ENCODE data around the gene RPS6KB2. TPM values are rescaled to one million over a fixed set of nuclear protein-coding genes. Genes with fewer than 3 reads are reported as not detected.

The RPS6KB2 gene
- polyA plus RNA-seq, 1 donor from 2014 or later: 92.8 TPM

GRCh38 chr11:67439321-67440228, 11.3 kb downstream of the RPS6KB2 start:
- H4K20me1 ChIP-seq (ENCODE audit: insufficient read depth): no peaks in the 10 kb centered on the region
- no peaks in the 10 kb centered on the region for H3K9me3 ChIP-seq (ENCODE audit: low read length)
- no peaks in the 10 kb centered on the region for H3K79me2 ChIP-seq (replicated peaks; ENCODE audit: insufficient read depth, low read length)
- H3K27me3 ChIP-seq (ENCODE audit: insufficient read depth, low read depth, low read length): no peaks in the 10 kb centered on the region
- no peak overlapping the region for H3K9ac ChIP-seq (ENCODE audit: low read length)
- H3K9me2 ChIP-seq (ENCODE audit: insufficient read depth, low read length): no peaks in the 10 kb centered on the region
- no peaks in the 10 kb centered on the region for H3K36me3 ChIP-seq (ENCODE audit: insufficient read depth, low read length)
- H2AFZ ChIP-seq (ENCODE audit: low read depth, low read length): no peak overlapping the region
- TF ChIP-seq SMC3 (conservative IDR thresholded peaks at IDR 0.05; ENCODE audit: poor library complexity) (no peak), MXI1 (conservative IDR thresholded peaks at IDR 0.05; ENCODE audit: poor library complexity, severe bottlenecking) (no peak), EP300 (conservative IDR thresholded peaks at IDR 0.05; ENCODE audit: poor library complexity, severe bottlenecking) (no peak), EZH2 (IDR thresholded peaks at IDR 0.05; ENCODE audit: borderline replicate concordance, insufficient read depth, low read length, poor library complexity, severe bottlenecking) (no peak), CTCF (IDR thresholded peaks at IDR 0.05; ENCODE audit: poor library complexity, severe bottlenecking) (no peak), REST (IDR thresholded peaks at IDR 0.05; ENCODE audit: borderline replicate concordance) (no peak), RAD21 (conservative IDR thresholded peaks at IDR 0.05) (no peak), TAF1 (IDR thresholded peaks at IDR 0.05; ENCODE audit: low read depth) (no peak), POLR2AphosphoS5 (IDR thresholded peaks at IDR 0.05) (no peak)
- H3K4me2 ChIP-seq (ENCODE audit: low read length): no peak overlapping the region
- no peaks in the 10 kb centered on the region for H3F3A ChIP-seq (ENCODE audit: insufficient read depth, low read length, poor library complexity, severe bottlenecking)
- no peak overlapping the region for H3K27ac ChIP-seq (ENCODE audit: low read length)
- H3K4me3 ChIP-seq (ENCODE audit: low read length): no peak overlapping the region

- H4K20me1 ChIP-seq (ENCODE audit: insufficient read depth): no peaks in the 10 kb centered on the region
- H3K9ac ChIP-seq (ENCODE audit: low read length): no peak overlapping the region
- H3K4me3 ChIP-seq (ENCODE audit: low read length): no peak overlapping the region
- no peaks in the 10 kb centered on the region for H3K9me2 ChIP-seq (ENCODE audit: insufficient read depth, low read length)
- H3K9me3 ChIP-seq (ENCODE audit: low read length): no peaks in the 10 kb centered on the region
- no peak overlapping the region for H3K27ac ChIP-seq (ENCODE audit: low read length)
- H3K4me2 ChIP-seq (ENCODE audit: low read length): no peak overlapping the region
- TF ChIP-seq SMC3 (conservative IDR thresholded peaks at IDR 0.05; ENCODE audit: poor library complexity): no peak
- TF ChIP-seq RAD21 (conservative IDR thresholded peaks at IDR 0.05): no peak
- no peak for TF ChIP-seq CTCF (IDR thresholded peaks at IDR 0.05; ENCODE audit: poor library complexity, severe bottlenecking)
- no peak for TF ChIP-seq MXI1 (conservative IDR thresholded peaks at IDR 0.05; ENCODE audit: poor library complexity, severe bottlenecking)
- TF ChIP-seq EP300 (conservative IDR thresholded peaks at IDR 0.05; ENCODE audit: poor library complexity, severe bottlenecking): no peak
- TF ChIP-seq EZH2 (IDR thresholded peaks at IDR 0.05; ENCODE audit: borderline replicate concordance, insufficient read depth, low read length, poor library complexity, severe bottlenecking): no peak
- no peak for TF ChIP-seq TAF1 (IDR thresholded peaks at IDR 0.05; ENCODE audit: low read depth)
- TF ChIP-seq POLR2AphosphoS5 (IDR thresholded peaks at IDR 0.05): no peak
- TF ChIP-seq REST (IDR thresholded peaks at IDR 0.05; ENCODE audit: borderline replicate concordance): no peak
- no peaks in the 10 kb centered on the region for H3F3A ChIP-seq (ENCODE audit: insufficient read depth, low read length, poor library complexity, severe bottlenecking)
- H3K27me3 ChIP-seq (ENCODE audit: insufficient read depth, low read depth, low read length): no peaks in the 10 kb centered on the region
- no peaks in the 10 kb centered on the region for H3K79me2 ChIP-seq (replicated peaks; ENCODE audit: insufficient read depth, low read length)
- no peaks in the 10 kb centered on the region for H3K36me3 ChIP-seq (ENCODE audit: insufficient read depth, low read length)
- H2AFZ ChIP-seq (ENCODE audit: low read depth, low read length): no peak overlapping the region
Observed at GRCh38 chr11:67440229-67441097, 12.2 kb downstream of the RPS6KB2 start.
